WERI-Rb-1 (cell line): ENCODE results near the gene GPER1.

Source experiments
- DNase-seq: peaks from one replicate; pipeline ENCODE4 v3.0.0-alpha.2; 2020
- H3K27ac ChIP-seq: fragments of 250-450 bp; sonication (Bioruptor Pico); 2 replicates; pipeline ENCODE4 v1.5.1; 2020; ENCODE audit warnings: mild to moderate bottlenecking, moderate library complexity
- H3K27me3 ChIP-seq: fragments of 250-450 bp; sonication (Bioruptor Pico); 2 replicates; pipeline ENCODE4 v1.5.1; 2021; ENCODE audit warnings: mild to moderate bottlenecking, low read depth, moderate library complexity; ENCODE audit not compliant: insufficient read depth, severe bottlenecking
- H3K36me3 ChIP-seq: fragments of 250-450 bp; sonication (Bioruptor Pico); 2 replicates; pipeline ENCODE4 v1.5.1; 2020; ENCODE audit warnings: mild to moderate bottlenecking, moderate library complexity
- H3K4me3 ChIP-seq: 2 replicates; pipeline ENCODE4 v1.5.1; 2011; ENCODE audit warnings: low read depth, mild to moderate bottlenecking, control low read depth, low read length
- H3K9me3 ChIP-seq: fragments of 250-450 bp; sonication (Bioruptor Pico); 2 replicates; pipeline ENCODE4 v1.5.1; 2021; ENCODE audit warnings: mild to moderate bottlenecking, moderate library complexity; ENCODE audit not compliant: severe bottlenecking
- CTCF ChIP-seq: IDR thresholded peaks from 2 replicates; pipeline ENCODE4 v1.5.1; 2011; ENCODE audit warnings: low read depth, mild to moderate bottlenecking, control low read depth, inconsistent platforms, low read length

The GPER1 gene

GRCh38 chr7:1122832-1123501 lies 35.1 kb downstream of the GPER1 start:
- Histone ChIP-seq H3K27ac (no peak overlapping the region), H3K36me3 (peaks cover 18% of the 10 kb centered on the region), H3K27me3 (no peaks in the 10 kb centered on the region), H3K9me3 (no peaks in the 10 kb centered on the region), H3K4me3 (no peak overlapping the region)
- no peak for DNase-seq
- no peak for TF ChIP-seq CTCF

DNA sequence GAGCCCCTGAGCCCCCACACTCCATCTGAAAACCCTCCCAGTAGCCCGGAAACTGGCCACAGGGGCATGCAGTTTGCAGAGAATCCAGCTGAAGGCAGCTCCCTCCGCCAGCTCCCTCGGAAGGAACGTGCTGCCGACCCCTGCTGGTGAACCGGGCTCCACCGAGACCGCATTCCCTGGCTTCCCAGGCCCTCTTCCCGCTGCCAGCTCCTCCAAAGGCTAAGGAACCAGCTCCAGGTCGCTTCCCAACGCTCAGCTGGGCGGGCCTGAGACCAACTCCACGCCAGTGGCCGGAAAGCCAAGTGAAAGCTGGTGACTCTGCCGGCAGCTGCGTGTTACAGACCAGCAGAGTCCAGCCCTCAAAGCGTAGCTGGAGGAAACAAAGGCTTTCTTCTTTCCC lies 35.8 kb downstream of the GPER1 start:
- no peak overlapping the region for H3K4me3 ChIP-seq
- DNase-seq = peak; percentile 45

GRCh38 chr7:1124164-1124563 lies 36.3 kb downstream of the GPER1 start:
- no peaks in the 10 kb centered on the region for H3K27me3 ChIP-seq
- no peak overlapping the region for H3K27ac ChIP-seq
- peaks cover 18% of the 10 kb centered on the region for H3K36me3 ChIP-seq
- TF ChIP-seq CTCF = no peak
- no peak for DNase-seq
- no peak overlapping the region for H3K4me3 ChIP-seq
- H3K9me3 ChIP-seq = no peaks in the 10 kb centered on the region

More for the DNA sequence above, 35.8 kb downstream of the GPER1 start:
- no peak overlapping the region for H3K27ac ChIP-seq
- no peaks in the 10 kb centered on the region for H3K9me3 ChIP-seq
- no peaks in the 10 kb centered on the region for H3K27me3 ChIP-seq
- peaks cover 18% of the 10 kb centered on the region for H3K36me3 ChIP-seq
- peak; percentile 63 for TF ChIP-seq CTCF

- H3K9me3 ChIP-seq = no peaks in the 10 kb centered on the region
- H3K27me3 ChIP-seq = no peaks in the 10 kb centered on the region
- peaks cover 18% of the 10 kb centered on the region for H3K36me3 ChIP-seq
- no peak for TF ChIP-seq CTCF
- no peak for DNase-seq
- H3K4me3 ChIP-seq = no peak overlapping the region
- H3K27ac ChIP-seq = no peak overlapping the region
Observed at GRCh38 chr7:1124816-1125602, 37.1 kb downstream of the GPER1 start.

GRCh38 chr7:1125603-1125969 lies 37.7 kb downstream of the GPER1 start:
- no peak overlapping the region for H3K27ac ChIP-seq
- H3K9me3 ChIP-seq = no peaks in the 10 kb centered on the region
- H3K4me3 ChIP-seq = no peak overlapping the region
- peaks cover 18% of the 10 kb centered on the region for H3K36me3 ChIP-seq
- H3K27me3 ChIP-seq = no peaks in the 10 kb centered on the region
- TF ChIP-seq CTCF = no peak
- DNase-seq = no peak

- TF ChIP-seq CTCF = no peak
- no peak for DNase-seq
- Histone ChIP-seq H3K9me3 (no peaks in the 10 kb centered on the region), H3K27me3 (no peaks in the 10 kb centered on the region), H3K4me3 (no peak overlapping the region), H3K36me3 (peaks cover 19% of the 10 kb centered on the region), H3K27ac (no peak overlapping the region)
Observed at GRCh38 chr7:1127001-1127400, 39.1 kb downstream of the GPER1 start.
